IMR-90 (cell line): ENCODE measurements around the gene DUSP6. TPM values are rescaled to one million over a fixed set of nuclear protein-coding genes. Genes with fewer than 3 reads are reported as not detected.

Experiments used
- ATAC-seq: fragments of 200-7000 bp; cut with Tn5 transposase; 2 replicates; pipeline ENCODE4 v1.9.1; 2020; ENCODE audit warnings: low read depth, mild to moderate bottlenecking, moderate library complexity
- BruUV-seq: library from RNA; stranded (reverse); fragments of 400-500 nt; replicated peaks from 2 replicates; lab custom pipeline; 2021; lab: Mats Ljungman, UMichigan
- CTCF ChIA-PET: fragments of 300-600 bp; formaldehyde crosslinking; extraction: SDS; loops from one replicate; lab custom pipeline; 2021; ENCODE audit warnings: antibody characterized with exemption; lab: Yijun Ruan, JAX
- POLR2A ChIA-PET: fragments of 300-600 bp; sonication (Branson Sonifier 250); formaldehyde crosslinking; loops from one replicate; lab custom pipeline; 2022; ENCODE audit warnings: antibody characterized with exemption; ENCODE audit not compliant: unreplicated experiment; lab: Charles Lee
- DNase-seq: peaks from one replicate; pipeline ENCODE4 v3.0.0; 2013
- H2AFZ ChIP-seq: replicated peaks from 2 replicates; pipeline ENCODE3; 2013; ENCODE audit warnings: low read length, mild to moderate bottlenecking; ENCODE audit not compliant: poor library complexity
- H2AK5ac ChIP-seq: 2 replicates; pipeline ENCODE4 v1.6.1; 2013; ENCODE audit warnings: low read depth, low read length, inconsistent platforms
- H2AK9ac ChIP-seq: replicated peaks from 2 replicates; pipeline ENCODE3; 2013; ENCODE audit warnings: mild to moderate bottlenecking, low read depth, low read length, moderate library complexity; ENCODE audit not compliant: poor library complexity
- H2BK120ac ChIP-seq: 2 replicates; pipeline ENCODE4 v1.6.1; 2013; ENCODE audit warnings: low read depth, low read length, inconsistent platforms
- H2BK15ac ChIP-seq: 3 replicates; pipeline ENCODE4 v1.6.1; 2013; ENCODE audit warnings: low read depth, low read length, inconsistent platforms
- H2BK20ac ChIP-seq: 2 replicates; pipeline ENCODE4 v1.6.1; 2013; ENCODE audit warnings: low read depth, mild to moderate bottlenecking, inconsistent platforms, low read length, moderate library complexity
- H2BK5ac ChIP-seq: 2 replicates; pipeline ENCODE4 v1.6.1; 2013; ENCODE audit warnings: mild to moderate bottlenecking, low read depth, low read length, inconsistent platforms; ENCODE audit not compliant: poor library complexity, severe bottlenecking
- H3K14ac ChIP-seq: replicated peaks from 2 replicates; pipeline ENCODE4 v1.6.1; 2013; ENCODE audit warnings: low read depth, low read length, inconsistent platforms
- H3K18ac ChIP-seq: 2 replicates; pipeline ENCODE4 v1.6.1; 2013; ENCODE audit warnings: low read depth, low read length, control low read depth
- H3K23ac ChIP-seq: 2 replicates; pipeline ENCODE4 v1.6.1; 2013; ENCODE audit warnings: low read depth, low read length, inconsistent platforms
- H3K27ac ChIP-seq: 2 replicates; pipeline ENCODE4 v1.5.1; 2013; ENCODE audit warnings: mild to moderate bottlenecking, control low read depth, low read length; ENCODE audit not compliant: insufficient read depth
- H3K27me3 ChIP-seq: 2 replicates; pipeline ENCODE4 v1.6.1; 2013; ENCODE audit warnings: low read length; ENCODE audit not compliant: control insufficient read depth, insufficient read depth
- H3K36me3 ChIP-seq: 2 replicates; pipeline ENCODE4 v1.6.1; 2013; ENCODE audit warnings: low read length, mixed read lengths; ENCODE audit not compliant: control insufficient read depth, insufficient read depth
- H3K4ac ChIP-seq: 2 replicates; pipeline ENCODE4 v1.6.1; 2013; ENCODE audit warnings: low read depth, low read length, inconsistent platforms
- H3K4me1 ChIP-seq: 2 replicates; pipeline ENCODE4 v1.6.1; 2013; ENCODE audit warnings: low read length, mixed read lengths; ENCODE audit not compliant: control insufficient read depth, insufficient read depth
- H3K4me2 ChIP-seq: 2 replicates; pipeline ENCODE4 v1.6.1; 2013; ENCODE audit warnings: low read depth, mild to moderate bottlenecking, control low read depth, low read length, moderate library complexity
- H3K4me3 ChIP-seq: 2 replicates; pipeline ENCODE4 v1.5.1; 2013; ENCODE audit warnings: low read depth, mild to moderate bottlenecking, control low read depth, low read length, moderate library complexity; ENCODE audit not compliant: insufficient read depth
- H3K56ac ChIP-seq: 2 replicates; pipeline ENCODE4 v1.6.1; 2013; ENCODE audit warnings: low read length, inconsistent platforms; ENCODE audit not compliant: insufficient read depth; ENCODE audit errors: extremely low read depth
- H3K79me1 ChIP-seq, 2 experiments: 2 replicates each; pipeline ENCODE4 v1.6.1; 2013; ENCODE audit warnings: low read length in 2 of 2, inconsistent platforms in 1 of 2, low read depth in 1 of 2
- H3K9ac ChIP-seq: 2 replicates; pipeline ENCODE4 v1.6.1; 2013; ENCODE audit warnings: low read depth, low read length, control low read depth
- H3K9me1 ChIP-seq: 2 replicates; pipeline ENCODE4 v1.6.1; 2013; ENCODE audit warnings: low read length, inconsistent platforms; ENCODE audit not compliant: insufficient read depth
- H3K9me3 ChIP-seq: 2 replicates; pipeline ENCODE4 v1.6.1; 2013; ENCODE audit warnings: low read length; ENCODE audit not compliant: control insufficient read depth, insufficient read depth
- H4K20me1 ChIP-seq: 2 replicates; pipeline ENCODE4 v1.6.1; 2013; ENCODE audit warnings: low read length, inconsistent platforms; ENCODE audit not compliant: insufficient read depth
- H4K5ac ChIP-seq: 2 replicates; pipeline ENCODE4 v1.6.1; 2013; ENCODE audit warnings: mild to moderate bottlenecking, low read depth, low read length, control low read depth
- H4K8ac ChIP-seq, 2 experiments: 2 replicates each; pipeline ENCODE4 v1.6.1; 2013; ENCODE audit warnings: low read depth in 2 of 2, low read length in 2 of 2, control low read depth in 1 of 2, inconsistent platforms in 1 of 2
- H4K91ac ChIP-seq: 2 replicates; pipeline ENCODE4 v1.6.1; 2013; ENCODE audit warnings: low read depth, low read length, inconsistent platforms; ENCODE audit not compliant: insufficient read depth
- CEBPB ChIP-seq: IDR thresholded peaks from 2 replicates; pipeline ENCODE4 v1.6.1; 2012; ENCODE audit warnings: low read depth, low read length, improper control_type of control experiment
- FOS ChIP-seq: fragments of 150-350 bp; IDR thresholded peaks from 2 replicates; pipeline ENCODE4 v1.6.1; 2016; ENCODE audit warnings: low read depth, low read length
- MAFK ChIP-seq: IDR thresholded peaks from 2 replicates; pipeline ENCODE4 v1.6.1; 2012; ENCODE audit warnings: low read depth, low read length, improper control_type of control experiment
- RCOR1 ChIP-seq: IDR thresholded peaks from 2 replicates; pipeline ENCODE4 v1.6.1; 2012; ENCODE audit warnings: mild to moderate bottlenecking, low read length, improper control_type of control experiment; ENCODE audit not compliant: insufficient replicate concordance
- SMC3 ChIP-seq: fragments of 150-350 bp; IDR thresholded peaks from 2 replicates; pipeline ENCODE4 v1.6.1; 2016; ENCODE audit warnings: low read depth, mild to moderate bottlenecking, antibody characterized with exemption, low read length, moderate library complexity
- WGBS, 2 experiments: methylation state at CpG; one replicate each; pipeline versions ENCODE4 v1.1.5 to v1.1.7; 2013; ENCODE audit warnings: missing lambda C conversion rate in 2 of 2; ENCODE audit not compliant: insufficient read length in 1 of 2; ENCODE audit errors: extremely low coverage in 2 of 2; 5-methylcytosine and 5-hydroxymethylcytosine counted together
- dilution Hi-C: fragments of 300-500 bp; cut with HindIII; formaldehyde crosslinking; loops from one replicate; pipeline ENCODE4 v1.14.3; 2018; ENCODE audit warnings: low sequenced_read_pairs; ENCODE audit not compliant: unreplicated experiment
- in situ Hi-C: fragments of 300-500 bp; cut with MboI; formaldehyde crosslinking; loops from 3 replicates; pipeline ENCODE4 v1.14.3; 2019; ENCODE audit warnings: low sequenced_read_pairs, inconsistent platforms, mixed read lengths
- intact Hi-C: fragments of 100-400 bp; cut with micrococcal nuclease; formaldehyde crosslinking; loops from 2 replicates; pipeline ENCODE4 v1.10.0; 2022
- polyA plus RNA-seq, 3 experiments: library from polyadenylated mRNA; depleted of rRNA; stranded (reverse); fragments of >200 nt; gene quantifications; 2 replicates each; pipeline ENCODE4 v1.2.3, GENCODE V29; 2012; ENCODE audit warnings: low replicate concordance in 1 of 3
- total RNA-seq: library from RNA; depleted of rRNA; stranded (reverse); fragments of >200 nt; gene quantifications from 2 replicates; pipeline ENCODE4 v1.2.3, GENCODE V29; 2012

DUSP6 gene
- total and polyA plus RNA-seq, 2 of the 4 experiments (the other 2 are of a cell fraction), result 38.5 to 70.1 TPM

DNA sequence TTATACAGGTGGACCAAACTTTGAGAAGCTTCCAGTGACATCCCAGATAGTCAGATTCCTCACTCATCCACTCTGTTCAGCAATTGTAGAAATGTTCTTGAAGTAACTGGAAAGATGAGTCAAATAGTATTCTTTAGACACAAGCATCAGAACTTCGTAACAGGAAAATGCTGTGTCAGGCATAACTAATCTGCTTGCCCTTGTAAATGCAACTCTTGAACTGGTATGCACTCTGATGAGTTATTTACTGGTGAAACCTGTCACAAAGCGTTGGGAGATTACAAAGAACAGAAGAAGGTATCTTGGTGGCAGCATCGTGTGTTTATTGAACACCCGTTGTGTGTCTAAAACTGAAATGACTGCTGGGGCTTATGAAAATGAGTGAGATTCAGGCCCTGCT is 10.8 kb upstream of the DUSP6 start:
- H3K27ac ChIP-seq, result no peak overlapping the region
- H2BK15ac ChIP-seq, result no peak overlapping the region
- H2AK9ac ChIP-seq, result no peak overlapping the region
- in situ Hi-C loops (no loop called here), dilution Hi-C loops (no loop called here), intact Hi-C loops (no loop called here)
- H3K4ac ChIP-seq, result no peak overlapping the region
- no peak overlapping the region for H2AFZ ChIP-seq
- no peak overlapping the region for H3K4me3 ChIP-seq
- CTCF ChIA-PET, result no interaction called here
- H4K20me1 ChIP-seq, result no peaks in the 10 kb centered on the region
- H4K8ac ChIP-seq, result no peak overlapping the region
- no peak overlapping the region for H3K56ac ChIP-seq
- no peak overlapping the region for H4K91ac ChIP-seq
- POLR2A ChIA-PET, result no interaction called here
- no peak overlapping the region for H3K9ac ChIP-seq
- H2BK5ac ChIP-seq, result no peak overlapping the region
- H2AK5ac ChIP-seq, result no peak overlapping the region
- H2BK20ac ChIP-seq, result no peak overlapping the region
- H4K5ac ChIP-seq, result no peak overlapping the region
- TF ChIP-seq SMC3 (no peak), CEBPB (no peak), RCOR1 (no peak), FOS (no peak), MAFK (peak; percentile 80)
- H3K36me3 ChIP-seq, result peaks cover 3% of the 10 kb centered on the region
- H3K27me3 ChIP-seq, result no peaks in the 10 kb centered on the region
- no TSS peak for BruUV-seq
- peaks cover 6% of the 10 kb centered on the region for H3K4me1 ChIP-seq
- peaks cover 9% of the 10 kb centered on the region for H3K9me1 ChIP-seq
- H3K14ac ChIP-seq, result no peak overlapping the region
- H3K23ac ChIP-seq, result no peak overlapping the region
- H2BK120ac ChIP-seq, result no peak overlapping the region
- 59% methylated on average over 3 of the region's 4 CpGs; no CpG with 5 or more reads in 1 of the 2 experiments for WGBS, 2 experiments
- H3K18ac ChIP-seq, result no peak overlapping the region
- DNase-seq (no peak), ATAC-seq (no peak)
- peaks cover 10 to 37% of the 10 kb centered on the region in 2 experiments for H3K79me1 ChIP-seq
- H3K9me3 ChIP-seq, result no peaks in the 10 kb centered on the region
- no peak overlapping the region for H3K4me2 ChIP-seq
